Ovary (tissue), 3 donors: Measurements from ENCODE around the gene RND2.
"Not testable (repeated sequence)": the region's sequence is repeated elsewhere in the genome, so short reads cannot be mapped to it uniquely, and the experiment has no call there.

ENCODE experiments used
- CTCF ChIP-seq, 3 donors: fragments of 450-650 bp in 2 of 3; fragments of 200-600 bp in 1 of 3; IDR thresholded peaks; one replicate each; pipeline versions ENCODE4 v1.5.1 to v1.8.0; 2016 to 2022; ENCODE audit warnings: antibody characterized with exemption in 3 of 3, mild to moderate bottlenecking in 1 of 3
- EP300 ChIP-seq: sonication (generic); formaldehyde crosslinking; IDR thresholded peaks from one replicate; pipeline ENCODE4 v1.6.1; 2017; ENCODE audit warnings: antibody characterized with exemption
- POLR2A ChIP-seq: fragments of 450-650 bp; IDR thresholded peaks from one replicate; pipeline ENCODE4 v1.6.1; 2017; ENCODE audit warnings: antibody characterized with exemption, mild to moderate bottlenecking, moderate library complexity
- donor health status: DM: no; HTN: no; CAD: no.

GRCh38 chr17:42975701-42976100 is 49.3 kb upstream of the RND2 start:
- TF ChIP-seq CTCF (IDR thresholded peaks at IDR 0.05); POLR2A; EP300: not testable (repeated sequence)
